Ovary (tissue), 3 donors: ENCODE measurements around the gene SUGCT.

ENCODE experiments used
- CTCF ChIP-seq, 3 donors: fragments of 450-650 bp in 2 of 3; fragments of 200-600 bp in 1 of 3; IDR thresholded peaks; one replicate each; pipeline versions ENCODE4 v1.5.1 to v1.8.0; 2016 to 2022; ENCODE audit warnings: antibody characterized with exemption in 3 of 3, mild to moderate bottlenecking in 1 of 3
- EP300 ChIP-seq: sonication (generic); formaldehyde crosslinking; IDR thresholded peaks from one replicate; pipeline ENCODE4 v1.6.1; 2017; ENCODE audit warnings: antibody characterized with exemption
- POLR2A ChIP-seq: fragments of 450-650 bp; IDR thresholded peaks from one replicate; pipeline ENCODE4 v1.6.1; 2017; ENCODE audit warnings: antibody characterized with exemption, mild to moderate bottlenecking, moderate library complexity
- donor health status: DM: no; HTN: no; CAD: no.

- TF ChIP-seq CTCF (IDR thresholded peaks at IDR 0.05) (no peak), POLR2A (no peak), EP300 (no peak)
Observed at GRCh38 chr7:40859965-40860543, 725.2 kb downstream of the SUGCT start.
